ENCODE measurements around the gene GAK. TPM values are rescaled to one million over a fixed set of nuclear protein-coding genes. Genes with fewer than 3 reads are reported as not detected.

Gene GAK
- total RNA-seq, 1 donor = 44.0 TPM

- DNase-seq (ENCODE audit: low read depth) = no peak
- no peak for TF ChIP-seq CTCF (IDR thresholded peaks at IDR 0.05; ENCODE audit: insufficient read depth, low read depth, low read length)
- H3K4me3 ChIP-seq (ENCODE audit: low read depth, low read length) = no peak overlapping the region
Measured at GRCh38 chr4:963276-964225, 31.4 kb upstream of the GAK start.

- no peak for TF ChIP-seq CTCF (IDR thresholded peaks at IDR 0.05; ENCODE audit: insufficient read depth, low read depth, low read length)
- H3K4me3 ChIP-seq (ENCODE audit: low read depth, low read length) = no peak overlapping the region
- DNase-seq (ENCODE audit: low read depth) = no peak
Measured at GRCh38 chr4:962231-963208, 30.4 kb upstream of the GAK start.

GRCh38 chr4:961351-962230 is 29.5 kb upstream of the GAK start:
- TF ChIP-seq CTCF (IDR thresholded peaks at IDR 0.05; ENCODE audit: insufficient read depth, low read depth, low read length) = no peak
- no peak overlapping the region for H3K4me3 ChIP-seq (ENCODE audit: low read depth, low read length)
- no peak for DNase-seq (ENCODE audit: low read depth)

GRCh38 chr4:960636-961350 is 28.7 kb upstream of the GAK start:
- no peak overlapping the region for H3K4me3 ChIP-seq (ENCODE audit: low read depth, low read length)
- TF ChIP-seq CTCF (IDR thresholded peaks at IDR 0.05; ENCODE audit: insufficient read depth, low read depth, low read length) = no peak
- DNase-seq (ENCODE audit: low read depth) = no peak

- TF ChIP-seq CTCF (IDR thresholded peaks at IDR 0.05; ENCODE audit: insufficient read depth, low read depth, low read length) = no peak
- DNase-seq (ENCODE audit: low read depth) = no peak
- H3K4me3 ChIP-seq (ENCODE audit: low read depth, low read length) = no peak overlapping the region
Measured at GRCh38 chr4:960140-960635, 28.1 kb upstream of the GAK start.

Measured in fibroblast of villous mesenchyme (primary cell).